NOMO-1 treated with dmso at 0.1 percent for 144 hours (cell line): Measurements from ENCODE around the gene FRMPD1.

Experiments
- DNase-seq: peaks from one replicate; lab custom pipeline; 2025; ENCODE audit not compliant: unreplicated experiment; lab: John Stamatoyannopoulos, UW

The FRMPD1 gene

DNA sequence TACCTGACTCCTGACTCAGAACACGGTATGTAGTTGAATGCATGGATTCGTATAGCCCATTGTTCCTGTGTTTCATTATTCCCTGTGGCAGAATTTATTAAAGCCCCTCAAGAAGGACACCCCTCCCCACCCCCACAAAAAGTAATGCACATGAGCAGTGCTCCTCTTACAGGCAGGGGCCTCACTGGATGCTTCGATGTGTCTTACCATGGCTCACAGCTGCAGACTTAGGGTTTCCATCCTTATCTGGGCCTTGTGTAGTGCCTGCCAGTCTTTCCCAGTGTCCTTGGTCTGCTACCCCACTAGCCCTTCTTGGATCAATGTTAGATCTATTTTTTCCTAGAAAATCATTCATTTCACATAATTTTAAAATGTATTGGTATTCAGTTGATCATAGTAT is 119.2 kb downstream of the FRMPD1 start:
- no peak for DNase-seq

DNA sequence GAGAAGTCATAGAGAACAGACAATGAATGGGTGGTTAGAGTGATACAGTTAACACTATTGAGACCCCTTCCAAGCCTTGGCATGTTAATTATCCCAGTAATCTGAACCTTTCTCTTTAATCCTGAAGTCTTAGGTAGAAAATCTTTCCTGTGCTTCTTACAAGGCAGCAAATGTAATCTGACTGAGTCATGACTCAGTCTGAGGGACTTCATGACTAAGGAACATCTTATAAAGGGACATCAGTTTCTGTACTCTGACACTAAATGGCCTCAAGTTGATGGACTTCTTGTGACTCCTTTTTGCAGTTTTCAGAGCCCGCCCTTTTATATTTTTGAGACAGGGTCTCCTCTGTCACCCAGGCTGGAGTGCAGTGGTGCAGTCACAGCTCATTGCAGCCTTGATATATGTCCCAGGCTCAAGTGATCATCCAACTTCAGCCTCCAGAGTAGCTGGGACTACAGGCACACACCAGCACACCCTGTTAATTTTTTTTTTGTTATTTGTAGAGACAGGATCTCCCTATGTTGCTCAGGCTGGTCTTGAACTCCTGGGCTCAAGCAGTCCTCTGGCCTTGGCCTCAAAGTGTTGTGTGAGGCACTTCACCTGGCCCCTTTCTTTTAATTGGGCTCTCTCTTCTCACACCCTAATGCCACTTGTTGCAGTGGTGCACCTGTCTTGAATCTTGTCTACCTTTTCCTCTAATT is 124.6 kb downstream of the FRMPD1 start:
- DNase-seq: no peak

DNA sequence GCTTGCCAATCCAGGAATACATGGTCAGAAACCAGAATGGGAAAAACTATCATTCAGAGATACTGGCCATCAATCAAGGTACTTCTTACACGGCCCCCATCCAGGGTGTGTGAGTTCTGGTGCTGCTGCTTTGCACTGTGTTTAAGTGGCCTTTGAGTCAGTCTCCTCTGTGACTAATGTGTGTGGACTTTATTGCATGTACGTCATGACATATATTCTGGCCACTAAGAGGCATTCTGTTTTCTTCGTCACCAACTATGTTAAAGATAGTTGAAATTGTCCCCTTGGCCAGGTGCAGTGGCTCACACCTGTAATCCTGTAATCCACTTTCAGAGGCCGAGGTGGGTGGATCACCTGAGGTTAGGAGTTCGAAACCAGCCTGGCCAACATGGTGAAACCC is 125.6 kb downstream of the FRMPD1 start:
- no peak for DNase-seq

DNA sequence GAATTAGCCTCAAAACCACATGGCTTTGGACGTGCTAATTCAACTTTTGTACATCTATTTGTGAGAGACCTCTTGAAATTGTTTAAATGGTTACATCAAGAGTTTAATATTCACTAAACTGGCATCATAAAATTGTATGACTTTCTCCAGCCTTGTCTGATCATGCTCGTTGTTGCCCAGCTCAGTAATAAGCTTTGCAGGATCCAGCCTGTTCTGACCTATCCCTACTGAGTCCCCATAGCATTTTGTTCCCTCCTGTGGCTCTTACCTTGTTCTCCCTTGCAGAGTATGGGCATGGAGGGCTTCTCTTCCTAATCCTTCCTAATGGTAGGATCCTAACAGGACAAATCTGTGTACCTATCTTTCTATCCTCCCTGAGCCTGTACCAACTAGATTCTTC is 127.8 kb downstream of the FRMPD1 start:
- DNase-seq: no peak

DNA sequence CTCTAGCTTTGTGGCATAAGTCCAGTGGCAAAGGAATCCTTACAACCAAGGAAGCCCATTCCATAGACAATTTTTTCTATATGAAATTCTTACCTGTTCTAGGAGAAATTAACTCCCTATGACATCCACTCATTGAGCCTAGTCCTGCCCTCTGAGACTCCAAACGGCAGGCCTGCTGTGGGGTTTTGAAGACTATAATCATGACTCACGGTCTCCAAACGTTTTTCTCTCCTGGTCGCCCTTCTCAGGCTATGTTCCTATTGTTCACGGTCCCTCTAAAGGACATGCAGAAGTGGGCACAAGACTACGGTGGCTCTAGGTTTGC is 133.5 kb downstream of the FRMPD1 start:
- DNase-seq: no peak

GRCh38 chr9:37784616-37785483 is 134.1 kb downstream of the FRMPD1 start, which contains the start of gene EXOSC3:
TSS of gene EXOSC3 (minus strand) at chr9:37785064. CDS start at chr9:37785044, 20 bp downstream.
- peak; percentile 70 for DNase-seq

- DNase-seq: no peak
Measured at GRCh38 chr9:37787059-37787458, 136.3 kb downstream of the FRMPD1 start.

- no peak for DNase-seq
Measured at GRCh38 chr9:37788332-37788731, 137.6 kb downstream of the FRMPD1 start.

GRCh38 chr9:37790096-37790495 is 139.3 kb downstream of the FRMPD1 start:
- DNase-seq: no peak

DNA sequence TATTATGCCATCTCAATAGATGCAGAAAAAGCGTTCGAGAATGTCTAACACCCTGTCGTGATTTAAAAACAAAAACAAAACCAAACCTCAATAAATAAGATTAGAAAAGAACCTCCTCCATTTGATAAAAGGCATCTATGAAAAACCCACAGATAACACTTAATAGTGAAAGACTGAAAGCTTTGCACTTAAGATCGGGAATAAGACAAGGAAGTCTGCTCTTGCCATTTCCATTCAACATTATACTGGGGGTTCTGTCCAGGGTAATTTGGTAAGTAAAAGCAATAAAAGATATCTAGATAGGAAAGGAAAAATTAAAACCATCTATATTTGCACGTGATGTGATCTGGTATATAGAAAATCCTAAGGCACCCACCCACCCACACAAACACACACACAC is 141.4 kb downstream of the FRMPD1 start:
- no peak for DNase-seq

GRCh38 chr9:37796232-37796631 is 145.5 kb downstream of the FRMPD1 start:
- DNase-seq: no peak
